Measurements from ENCODE around the gene LASP1NB.

The LASP1NB gene

GRCh38 chr17:38882870-38883269, 42.5 kb upstream of the LASP1NB start:
- TF ChIP-seq TAF1 (IDR thresholded peaks at IDR 0.05; ENCODE audit: low read depth), result no peak
- TF ChIP-seq EZH2 (IDR thresholded peaks at IDR 0.05; ENCODE audit: borderline replicate concordance, insufficient read depth, low read length, poor library complexity, severe bottlenecking), result no peak
- TF ChIP-seq SMC3 (conservative IDR thresholded peaks at IDR 0.05; ENCODE audit: poor library complexity), result no peak
- TF ChIP-seq CTCF (IDR thresholded peaks at IDR 0.05; ENCODE audit: poor library complexity, severe bottlenecking), result no peak
- TF ChIP-seq, protein P1, sequence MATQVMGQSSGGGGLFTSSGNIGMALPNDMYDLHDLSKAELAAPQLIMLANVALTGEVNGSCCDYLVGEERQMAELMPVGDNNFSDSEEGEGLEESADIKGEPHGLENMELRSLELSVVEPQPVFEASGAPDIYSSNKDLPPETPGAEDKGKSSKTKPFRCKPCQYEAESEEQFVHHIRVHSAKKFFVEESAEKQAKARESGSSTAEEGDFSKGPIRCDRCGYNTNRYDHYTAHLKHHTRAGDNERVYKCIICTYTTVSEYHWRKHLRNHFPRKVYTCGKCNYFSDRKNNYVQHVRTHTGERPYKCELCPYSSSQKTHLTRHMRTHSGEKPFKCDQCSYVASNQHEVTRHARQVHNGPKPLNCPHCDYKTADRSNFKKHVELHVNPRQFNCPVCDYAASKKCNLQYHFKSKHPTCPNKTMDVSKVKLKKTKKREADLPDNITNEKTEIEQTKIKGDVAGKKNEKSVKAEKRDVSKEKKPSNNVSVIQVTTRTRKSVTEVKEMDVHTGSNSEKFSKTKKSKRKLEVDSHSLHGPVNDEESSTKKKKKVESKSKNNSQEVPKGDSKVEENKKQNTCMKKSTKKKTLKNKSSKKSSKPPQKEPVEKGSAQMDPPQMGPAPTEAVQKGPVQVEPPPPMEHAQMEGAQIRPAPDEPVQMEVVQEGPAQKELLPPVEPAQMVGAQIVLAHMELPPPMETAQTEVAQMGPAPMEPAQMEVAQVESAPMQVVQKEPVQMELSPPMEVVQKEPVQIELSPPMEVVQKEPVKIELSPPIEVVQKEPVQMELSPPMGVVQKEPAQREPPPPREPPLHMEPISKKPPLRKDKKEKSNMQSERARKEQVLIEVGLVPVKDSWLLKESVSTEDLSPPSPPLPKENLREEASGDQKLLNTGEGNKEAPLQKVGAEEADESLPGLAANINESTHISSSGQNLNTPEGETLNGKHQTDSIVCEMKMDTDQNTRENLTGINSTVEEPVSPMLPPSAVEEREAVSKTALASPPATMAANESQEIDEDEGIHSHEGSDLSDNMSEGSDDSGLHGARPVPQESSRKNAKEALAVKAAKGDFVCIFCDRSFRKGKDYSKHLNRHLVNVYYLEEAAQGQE (IDR thresholded peaks at IDR 0.05; ENCODE audit: borderline replicate concordance), result no peak
- no peak for TF ChIP-seq POLR2AphosphoS5 (IDR thresholded peaks at IDR 0.05)
- no peak for TF ChIP-seq RAD21 (conservative IDR thresholded peaks at IDR 0.05)
- no peak for TF ChIP-seq MXI1 (conservative IDR thresholded peaks at IDR 0.05; ENCODE audit: poor library complexity, severe bottlenecking)
- no peak for TF ChIP-seq EP300 (conservative IDR thresholded peaks at IDR 0.05; ENCODE audit: poor library complexity, severe bottlenecking)
- H3K79me2 ChIP-seq (replicated peaks; ENCODE audit: insufficient read depth, low read length), result peaks cover 46% of the 10 kb centered on the region
- H3K9me3 ChIP-seq (ENCODE audit: low read length), result no peaks in the 10 kb centered on the region
- H3K27me3 ChIP-seq (ENCODE audit: insufficient read depth, low read depth, low read length), result no peaks in the 10 kb centered on the region
- no peak overlapping the region for H3K4me2 ChIP-seq (ENCODE audit: low read length)
- H3K27ac ChIP-seq (ENCODE audit: low read length), result no peak overlapping the region
- peaks cover 7% of the 10 kb centered on the region for H3F3A ChIP-seq (ENCODE audit: insufficient read depth, low read length, poor library complexity, severe bottlenecking)
- H3K9ac ChIP-seq (ENCODE audit: low read length), result no peak overlapping the region
- H3K9me2 ChIP-seq (ENCODE audit: insufficient read depth, low read length), result no peaks in the 10 kb centered on the region
- H3K4me3 ChIP-seq (ENCODE audit: low read length), result no peak overlapping the region
- no peaks in the 10 kb centered on the region for H4K20me1 ChIP-seq (ENCODE audit: insufficient read depth)
- no peak overlapping the region for H2AFZ ChIP-seq (ENCODE audit: low read depth, low read length)
- no peaks in the 10 kb centered on the region for H3K36me3 ChIP-seq (ENCODE audit: insufficient read depth, low read length)

GRCh38 chr17:38883592-38884526, 41.6 kb upstream of the LASP1NB start:
- Histone ChIP-seq H3K9me3 (ENCODE audit: low read length) (no peaks in the 10 kb centered on the region), H3K4me2 (ENCODE audit: low read length) (no peak overlapping the region), H3K27ac (ENCODE audit: low read length) (peak overlapping the region; percentile 37), H3K79me2 (replicated peaks; ENCODE audit: insufficient read depth, low read length) (peaks cover 56% of the 10 kb centered on the region), H3F3A (ENCODE audit: insufficient read depth, low read length, poor library complexity, severe bottlenecking) (peaks cover 7% of the 10 kb centered on the region), H2AFZ (ENCODE audit: low read depth, low read length) (no peak overlapping the region), H3K36me3 (ENCODE audit: insufficient read depth, low read length) (no peaks in the 10 kb centered on the region), H3K9ac (ENCODE audit: low read length) (peak overlapping the region; percentile 16), H4K20me1 (ENCODE audit: insufficient read depth) (no peaks in the 10 kb centered on the region), H3K27me3 (ENCODE audit: insufficient read depth, low read depth, low read length) (no peaks in the 10 kb centered on the region), H3K9me2 (ENCODE audit: insufficient read depth, low read length) (no peaks in the 10 kb centered on the region), H3K4me3 (ENCODE audit: low read length) (no peak overlapping the region)
- TF ChIP-seq RAD21 (conservative IDR thresholded peaks at IDR 0.05) (no peak), CTCF (IDR thresholded peaks at IDR 0.05; ENCODE audit: poor library complexity, severe bottlenecking) (no peak), POLR2AphosphoS5 (IDR thresholded peaks at IDR 0.05) (no peak), EZH2 (IDR thresholded peaks at IDR 0.05; ENCODE audit: borderline replicate concordance, insufficient read depth, low read length, poor library complexity, severe bottlenecking) (no peak), EP300 (conservative IDR thresholded peaks at IDR 0.05; ENCODE audit: poor library complexity, severe bottlenecking) (no peak), SMC3 (conservative IDR thresholded peaks at IDR 0.05; ENCODE audit: poor library complexity) (no peak), TAF1 (IDR thresholded peaks at IDR 0.05; ENCODE audit: low read depth) (no peak), MXI1 (conservative IDR thresholded peaks at IDR 0.05; ENCODE audit: poor library complexity, severe bottlenecking) (no peak)
- TF ChIP-seq, protein P1 (IDR thresholded peaks at IDR 0.05; ENCODE audit: borderline replicate concordance), result no peak

All from neural cell (in vitro differentiated cells).